ENCODE measurements around the gene ENKD1.

The ENKD1 gene, protein sequence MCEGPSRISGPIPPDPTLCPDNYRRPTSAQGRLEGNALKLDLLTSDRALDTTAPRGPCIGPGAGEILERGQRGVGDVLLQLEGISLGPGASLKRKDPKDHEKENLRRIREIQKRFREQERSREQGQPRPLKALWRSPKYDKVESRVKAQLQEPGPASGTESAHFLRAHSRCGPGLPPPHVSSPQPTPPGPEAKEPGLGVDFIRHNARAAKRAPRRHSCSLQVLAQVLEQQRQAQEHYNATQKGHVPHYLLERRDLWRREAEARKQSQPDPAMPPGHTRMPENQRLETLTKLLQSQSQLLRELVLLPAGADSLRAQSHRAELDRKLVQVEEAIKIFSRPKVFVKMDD

DNA sequence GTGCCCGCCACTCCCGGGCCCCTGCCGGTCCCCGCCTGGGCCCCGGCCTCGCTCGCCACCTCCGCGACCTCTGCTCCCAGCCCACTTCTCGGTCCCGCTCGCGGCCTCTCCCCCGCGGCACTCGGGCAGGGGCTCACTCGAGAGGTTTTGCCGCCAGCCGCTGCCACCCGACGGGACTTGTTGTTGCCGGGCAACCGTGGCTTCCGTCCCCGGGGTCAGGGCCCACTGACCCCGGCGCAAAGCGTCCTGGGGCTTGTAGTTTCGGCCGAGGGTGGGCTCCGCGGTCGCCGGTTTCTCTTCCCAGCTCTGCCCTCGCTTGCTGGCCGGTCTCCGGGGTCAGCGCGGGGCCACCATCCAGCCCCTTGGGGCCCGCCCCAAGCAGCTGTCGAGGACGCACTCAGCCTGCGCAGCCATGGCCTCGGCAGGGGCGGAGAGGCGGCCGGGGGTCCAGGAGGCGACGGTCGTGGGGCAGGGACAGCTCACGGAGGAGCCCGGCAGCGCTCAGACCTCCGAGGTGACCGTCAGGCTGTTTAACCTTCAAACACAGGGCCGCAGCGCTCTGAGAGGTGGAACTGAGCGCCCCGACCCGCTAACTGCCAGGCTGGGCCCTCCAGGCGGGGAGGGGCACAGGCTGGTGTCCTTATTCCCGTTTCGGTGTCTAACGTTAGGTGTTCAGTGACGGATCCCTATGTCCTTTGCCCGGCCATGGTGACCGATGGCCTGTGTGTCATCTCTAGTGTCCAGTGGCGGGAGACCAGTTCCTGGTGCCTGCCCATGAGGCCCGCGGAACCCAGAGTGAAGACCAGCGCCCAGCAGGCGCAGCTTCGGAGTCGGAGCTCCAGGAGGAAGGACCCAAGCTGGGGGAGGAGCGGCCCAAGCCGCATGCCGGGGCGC, at the start of gene ENKD1, which contains the start of gene C16orf86:
ENKD1 (minus strand) TSS at position 192 of the 894 bp plus-strand sequence. CDS start 308 bp downstream, outside the sequence.
C16orf86 (plus strand) TSS at position 256 of the 894 bp plus-strand sequence; CDS start at position 413, 157 bp downstream.
- no peaks in the 10 kb centered on the region for H3K9me3 ChIP-seq (ENCODE audit: low read depth, low read length)
- H3K4me3 ChIP-seq: no peak within 1 kb of the TSS
- H3K9ac ChIP-seq (ENCODE audit: insufficient read length): no peak within 1 kb of the TSS
- no peaks in the 10 kb centered on the region for H3K36me3 ChIP-seq (ENCODE audit: insufficient read depth, low read length)
- TF ChIP-seq FOXP2 (optimal IDR thresholded peaks at IDR 0.05; ENCODE audit: control extremely low read depth, extremely low read length, insufficient read depth) (no peak), EZH2 (IDR thresholded peaks at IDR 0.05) (no peak), POLR2AphosphoS5 (IDR thresholded peaks at IDR 0.05; ENCODE audit: borderline replicate concordance, low read depth, low read length) (no peak)
- H3K27ac ChIP-seq: no peak within 1 kb of the TSS
- no peak for DNase-seq (ENCODE audit: low read depth, low spot score)

DNA sequence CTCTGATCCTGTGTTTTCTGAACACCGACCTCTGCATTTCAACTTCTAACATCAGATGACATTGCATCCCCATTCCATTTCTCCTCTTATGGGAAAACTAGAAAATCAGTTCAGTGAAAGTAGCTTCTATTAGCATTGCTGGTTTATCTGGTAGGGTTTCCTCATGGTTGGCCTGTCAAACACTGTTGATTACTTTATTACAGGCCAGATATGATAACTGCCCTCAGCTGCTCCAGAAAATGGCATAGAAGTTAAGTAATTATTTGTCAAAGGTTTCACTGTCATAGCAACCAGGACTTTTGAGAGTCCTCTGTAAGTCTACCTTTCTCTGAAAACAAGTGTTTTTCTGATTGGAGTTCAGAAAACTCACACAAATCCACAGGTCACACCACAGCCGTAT, 49.5 kb upstream of the ENKD1 start:
- Histone ChIP-seq H3K27ac (no peak overlapping the region), H3K9ac (ENCODE audit: insufficient read length) (no peak overlapping the region), H3K9me3 (ENCODE audit: low read depth, low read length) (no peaks in the 10 kb centered on the region), H3K36me3 (ENCODE audit: insufficient read depth, low read length) (no peaks in the 10 kb centered on the region), H3K4me3 (no peak overlapping the region)
- TF ChIP-seq FOXP2 (optimal IDR thresholded peaks at IDR 0.05; ENCODE audit: control extremely low read depth, extremely low read length, insufficient read depth) (no peak), EZH2 (IDR thresholded peaks at IDR 0.05) (no peak), POLR2AphosphoS5 (IDR thresholded peaks at IDR 0.05; ENCODE audit: borderline replicate concordance, low read depth, low read length) (no peak)
- DNase-seq (ENCODE audit: low read depth, low spot score): no peak

DNA sequence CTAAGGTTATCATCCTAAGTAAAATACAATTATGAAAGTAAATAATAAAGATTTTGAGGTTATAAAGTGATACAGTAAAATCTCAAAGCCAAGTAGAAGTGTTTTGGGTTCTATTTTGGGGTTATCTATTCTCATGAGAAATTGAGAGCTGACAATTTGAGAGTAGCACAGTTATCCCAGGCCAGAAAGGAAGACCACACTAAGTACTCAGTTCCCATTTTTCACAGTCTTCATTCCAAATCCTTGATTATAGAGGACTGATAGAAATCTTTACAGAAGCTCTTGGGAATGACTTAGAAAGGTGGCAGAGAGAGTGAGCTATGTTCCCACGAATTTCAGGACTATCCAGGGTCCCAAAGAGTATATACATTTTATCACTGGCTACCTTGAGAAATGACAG, 48.0 kb upstream of the ENKD1 start:
- no peak for DNase-seq (ENCODE audit: low read depth, low spot score)
- H3K9me3 ChIP-seq (ENCODE audit: low read depth, low read length): no peaks in the 10 kb centered on the region
- TF ChIP-seq EZH2 (IDR thresholded peaks at IDR 0.05) (no peak), POLR2AphosphoS5 (IDR thresholded peaks at IDR 0.05; ENCODE audit: borderline replicate concordance, low read depth, low read length) (no peak), FOXP2 (optimal IDR thresholded peaks at IDR 0.05; ENCODE audit: control extremely low read depth, extremely low read length, insufficient read depth) (no peak)
- no peak overlapping the region for H3K27ac ChIP-seq
- H3K36me3 ChIP-seq (ENCODE audit: insufficient read depth, low read length): no peaks in the 10 kb centered on the region
- no peak overlapping the region for H3K9ac ChIP-seq (ENCODE audit: insufficient read length)
- no peak overlapping the region for H3K4me3 ChIP-seq

DNA sequence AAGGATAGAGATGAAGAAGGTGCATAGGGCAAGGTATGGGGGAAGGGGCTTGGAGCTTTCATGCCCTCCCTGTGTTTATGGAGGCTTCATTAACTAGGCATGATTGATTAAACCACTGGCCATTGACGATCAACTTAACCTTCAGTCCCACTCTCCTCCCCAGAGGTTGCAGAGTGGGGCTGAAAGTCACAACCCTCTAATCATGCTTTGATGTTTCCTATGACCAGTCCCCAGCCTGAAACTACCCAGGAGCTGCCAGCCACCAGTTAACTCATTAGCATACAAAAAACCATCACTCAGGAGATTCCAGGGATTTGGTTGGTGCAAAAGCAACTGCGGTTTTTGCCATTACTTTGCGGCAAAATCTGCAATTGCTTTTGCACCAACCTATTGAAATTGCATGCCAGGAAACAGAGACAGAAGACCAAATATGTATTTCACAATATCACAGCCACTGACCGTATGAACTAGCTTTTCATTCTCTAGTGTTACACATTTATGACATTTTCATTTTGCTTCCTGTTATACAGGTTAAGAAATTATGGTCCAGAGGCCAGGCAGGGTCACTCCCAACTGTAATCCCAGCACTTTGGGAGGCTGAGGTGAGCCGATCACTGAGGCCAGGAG, 47.2 kb upstream of the ENKD1 start:
- Histone ChIP-seq H3K27ac (no peak overlapping the region), H3K4me3 (no peak overlapping the region), H3K9me3 (ENCODE audit: low read depth, low read length) (no peaks in the 10 kb centered on the region), H3K9ac (ENCODE audit: insufficient read length) (no peak overlapping the region), H3K36me3 (ENCODE audit: insufficient read depth, low read length) (no peaks in the 10 kb centered on the region)
- TF ChIP-seq FOXP2 (optimal IDR thresholded peaks at IDR 0.05; ENCODE audit: control extremely low read depth, extremely low read length, insufficient read depth): no peak
- TF ChIP-seq POLR2AphosphoS5 (IDR thresholded peaks at IDR 0.05; ENCODE audit: borderline replicate concordance, low read depth, low read length): no peak
- no peak for TF ChIP-seq EZH2 (IDR thresholded peaks at IDR 0.05)
- DNase-seq (ENCODE audit: low read depth, low spot score): no peak

DNA sequence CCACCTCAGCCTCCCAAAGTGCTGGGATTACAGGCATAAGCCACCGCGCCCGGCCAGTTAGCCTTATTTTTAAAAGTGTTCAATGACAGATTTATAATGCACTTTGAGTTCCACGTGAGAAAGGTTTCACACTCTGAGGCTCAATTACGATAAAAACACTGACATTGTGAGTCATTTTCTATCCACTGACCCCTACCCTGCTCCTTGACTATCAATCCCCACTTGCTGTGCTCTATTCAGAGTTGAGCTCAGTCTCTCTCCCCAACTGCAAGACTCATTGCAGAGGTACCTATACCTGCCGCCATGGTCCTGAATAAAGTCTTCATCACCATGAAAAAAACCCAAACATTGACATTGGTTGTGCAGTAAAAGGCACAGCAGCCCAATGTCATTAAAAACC, 44.1 kb upstream of the ENKD1 start:
- Histone ChIP-seq H3K9me3 (ENCODE audit: low read depth, low read length) (no peaks in the 10 kb centered on the region), H3K27ac (no peak overlapping the region), H3K4me3 (no peak overlapping the region), H3K36me3 (ENCODE audit: insufficient read depth, low read length) (no peaks in the 10 kb centered on the region), H3K9ac (ENCODE audit: insufficient read length) (no peak overlapping the region)
- no peak for DNase-seq (ENCODE audit: low read depth, low spot score)
- TF ChIP-seq EZH2 (IDR thresholded peaks at IDR 0.05) (no peak), FOXP2 (optimal IDR thresholded peaks at IDR 0.05; ENCODE audit: control extremely low read depth, extremely low read length, insufficient read depth) (no peak), POLR2AphosphoS5 (IDR thresholded peaks at IDR 0.05; ENCODE audit: borderline replicate concordance, low read depth, low read length) (no peak)

DNA sequence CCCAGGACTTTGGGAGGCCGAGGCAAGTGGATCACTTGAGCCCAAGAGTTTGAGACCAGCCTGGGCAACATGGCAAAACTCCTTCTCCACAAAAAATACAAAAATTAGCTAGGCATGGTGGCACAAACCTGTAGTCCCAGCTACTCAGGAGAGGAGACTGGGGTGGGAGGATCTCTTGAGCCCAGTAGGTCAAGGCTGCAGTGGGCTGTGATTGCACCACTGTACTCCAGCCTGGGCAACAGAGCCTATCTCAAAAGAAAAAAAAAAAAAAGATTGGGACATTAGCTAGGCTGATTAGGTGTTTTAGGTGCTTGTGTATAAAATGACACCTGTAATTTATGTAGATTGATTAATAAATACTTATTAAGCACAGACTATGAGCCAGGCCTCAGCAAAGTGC, 42.5 kb upstream of the ENKD1 start:
- no peak overlapping the region for H3K9ac ChIP-seq (ENCODE audit: insufficient read length)
- no peak overlapping the region for H3K4me3 ChIP-seq
- no peak overlapping the region for H3K27ac ChIP-seq
- H3K36me3 ChIP-seq (ENCODE audit: insufficient read depth, low read length): no peaks in the 10 kb centered on the region
- H3K9me3 ChIP-seq (ENCODE audit: low read depth, low read length): no peaks in the 10 kb centered on the region
- TF ChIP-seq EZH2 (IDR thresholded peaks at IDR 0.05) (no peak), FOXP2 (optimal IDR thresholded peaks at IDR 0.05; ENCODE audit: control extremely low read depth, extremely low read length, insufficient read depth) (no peak), POLR2AphosphoS5 (IDR thresholded peaks at IDR 0.05; ENCODE audit: borderline replicate concordance, low read depth, low read length) (no peak)
- DNase-seq (ENCODE audit: low read depth, low spot score): no peak

DNA sequence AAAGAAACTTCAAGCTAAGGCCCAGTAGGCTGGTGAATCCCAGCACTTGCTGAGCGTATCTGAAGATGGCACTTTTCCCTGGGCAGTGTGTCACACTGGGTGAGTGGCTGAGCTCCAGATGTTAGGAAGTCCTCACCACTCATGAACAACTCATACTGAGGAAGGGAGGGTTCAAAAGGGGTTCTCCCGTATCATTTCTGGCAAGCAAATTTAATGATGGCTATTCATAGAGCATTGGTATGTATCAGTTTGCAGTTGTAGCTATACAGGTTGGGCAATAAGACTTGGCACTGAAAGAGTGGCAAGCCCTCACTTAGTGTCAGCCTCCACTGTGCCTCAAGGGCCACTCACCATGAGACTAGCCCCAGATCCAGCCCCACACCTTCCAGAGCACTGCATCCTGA, 41.8 kb upstream of the ENKD1 start:
- Histone ChIP-seq H3K36me3 (ENCODE audit: insufficient read depth, low read length) (no peaks in the 10 kb centered on the region), H3K9me3 (ENCODE audit: low read depth, low read length) (no peaks in the 10 kb centered on the region), H3K27ac (no peak overlapping the region), H3K9ac (ENCODE audit: insufficient read length) (no peak overlapping the region), H3K4me3 (no peak overlapping the region)
- TF ChIP-seq EZH2 (IDR thresholded peaks at IDR 0.05): no peak
- TF ChIP-seq POLR2AphosphoS5 (IDR thresholded peaks at IDR 0.05; ENCODE audit: borderline replicate concordance, low read depth, low read length): no peak
- DNase-seq (ENCODE audit: low read depth, low spot score): no peak

DNA sequence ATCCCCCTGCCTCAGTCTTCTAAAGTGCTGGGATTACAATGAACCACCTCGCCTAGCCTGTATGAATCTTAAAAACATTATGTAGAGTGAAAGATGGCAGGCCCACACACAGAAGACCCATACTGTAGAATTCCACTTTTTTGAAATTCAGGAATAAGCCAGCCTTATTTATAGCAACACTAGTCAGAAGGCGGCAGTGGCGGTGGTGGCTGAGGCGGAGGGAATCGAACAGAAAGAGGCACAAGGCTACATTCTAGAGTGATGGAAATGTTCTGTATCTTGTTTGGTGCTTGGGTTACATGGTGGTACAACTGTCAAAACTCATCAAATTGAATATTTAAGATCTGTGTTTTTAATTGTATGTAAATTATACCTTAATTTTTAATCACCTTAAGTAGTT, 41.2 kb upstream of the ENKD1 start:
- Histone ChIP-seq H3K4me3 (no peak overlapping the region), H3K27ac (no peak overlapping the region), H3K36me3 (ENCODE audit: insufficient read depth, low read length) (no peaks in the 10 kb centered on the region), H3K9me3 (ENCODE audit: low read depth, low read length) (no peaks in the 10 kb centered on the region), H3K9ac (ENCODE audit: insufficient read length) (no peak overlapping the region)
- DNase-seq (ENCODE audit: low read depth, low spot score): no peak
- TF ChIP-seq POLR2AphosphoS5 (IDR thresholded peaks at IDR 0.05; ENCODE audit: borderline replicate concordance, low read depth, low read length): no peak
- no peak for TF ChIP-seq FOXP2 (optimal IDR thresholded peaks at IDR 0.05; ENCODE audit: control extremely low read depth, extremely low read length, insufficient read depth)
- no peak for TF ChIP-seq EZH2 (IDR thresholded peaks at IDR 0.05)

Data from SK-N-MC (cell line).